SK-N-SH (cell line): Measurements from ENCODE around the gene KRT9. TPM values are rescaled to one million over a fixed set of nuclear protein-coding genes. Genes with fewer than 3 reads are reported as not detected.
"Not testable (repeated sequence)": the region's sequence is repeated elsewhere in the genome, so short reads cannot be mapped to it uniquely, and the experiment has no call there.

ENCODE experiments used
- CTCF ChIA-PET: fragments of 300-600, 350-600 bp; formaldehyde crosslinking; extraction: SDS; loops from one replicate; lab custom pipeline; 2021; lab: Yijun Ruan, JAX
- POLR2A ChIA-PET: fragments of 350-600 bp; sonication (Branson Sonifier 250); formaldehyde crosslinking; extraction: SDS; loops from one replicate; lab custom pipeline; 2020; ENCODE audit warnings: antibody characterized with exemption, inconsistent platforms; lab: Yijun Ruan, JAX
- DNase-seq: peaks from one replicate; pipeline ENCODE4 v3.0.0; 2012
- H2AFZ ChIP-seq: fragments of 200-600 bp; sonication (generic); 2 replicates; pipeline ENCODE4 v1.8.1; 2016; ENCODE audit warnings: antibody characterized with exemption, mild to moderate bottlenecking, low read depth
- H3F3A ChIP-seq: fragments of 200-600 bp; sonication (generic); replicated peaks from 2 replicates; pipeline ENCODE3; 2016; ENCODE audit warnings: antibody characterized with exemption, mild to moderate bottlenecking; ENCODE audit not compliant: insufficient read depth
- H3K27ac ChIP-seq, 2 experiments: fragments of 200-500 bp in 1 of 2; fragments of 200-600 bp in 1 of 2; sonication (Bioruptor generic) in 1 of 2; sonication (generic), shearing (Covaris generic) in 1 of 2; 2 replicates each; pipeline versions ENCODE4 v1.5.1 to v1.6.1; 2014 to 2016; ENCODE audit warnings: low read depth in 2 of 2, inconsistent platforms in 1 of 2, low read length in 1 of 2, mild to moderate bottlenecking in 1 of 2, mixed read lengths in 1 of 2
- H3K27me3 ChIP-seq: fragments of 200-600 bp; sonication (generic), shearing (Covaris generic); 2 replicates; pipeline ENCODE4 v1.6.1; 2016; ENCODE audit warnings: mixed run types; ENCODE audit not compliant: insufficient read depth
- H3K36me3 ChIP-seq, 2 experiments: fragments of 200-500 bp in 1 of 2; fragments of 200-600 bp in 1 of 2; sonication (Bioruptor generic) in 1 of 2; sonication (generic) in 1 of 2; replicated peaks in 1 of 2; 2 replicates each; pipeline versions ENCODE3 to v1.5.1; 2014 to 2016; ENCODE audit warnings: low read length in 1 of 2, mild to moderate bottlenecking in 1 of 2; ENCODE audit not compliant: insufficient read depth in 2 of 2, control insufficient read depth in 1 of 2
- H3K4me1 ChIP-seq, 2 experiments: fragments of 200-500 bp in 1 of 2; fragments of 200-600 bp in 1 of 2; sonication (Bioruptor generic) in 1 of 2; sonication (generic), shearing (Covaris generic) in 1 of 2; 2 replicates each; pipeline versions ENCODE4 v1.5.1 to v1.6.1; 2014 to 2016; ENCODE audit warnings: low read depth in 1 of 2, low read length in 1 of 2, mixed run types in 1 of 2; ENCODE audit not compliant: insufficient read depth in 2 of 2, control insufficient read depth in 1 of 2
- H3K4me2 ChIP-seq: fragments of 200-600 bp; sonication (generic), shearing (Covaris generic); 2 replicates; pipeline ENCODE4 v1.6.1; 2017; ENCODE audit warnings: mixed run types
- H3K4me3 ChIP-seq, 2 experiments: fragments of 200-500 bp in 1 of 2; fragments of 200-600 bp in 1 of 2; sonication (Bioruptor generic) in 1 of 2; sonication (generic), shearing (Covaris generic) in 1 of 2; 2 replicates each; pipeline versions ENCODE4 v1.5.1 to v1.8.1; 2014 to 2016; ENCODE audit warnings: low read depth in 2 of 2, inconsistent platforms in 1 of 2, low read length in 1 of 2, mild to moderate bottlenecking in 1 of 2, mixed read lengths in 1 of 2, moderate library complexity in 1 of 2
- H3K79me2 ChIP-seq: fragments of 200-600 bp; sonication (generic); 2 replicates; pipeline ENCODE4 v1.8.1; 2017; ENCODE audit warnings: mild to moderate bottlenecking; ENCODE audit not compliant: insufficient read depth
- H3K9ac ChIP-seq: fragments of 200-600 bp; sonication (generic); 2 replicates; pipeline ENCODE4 v1.6.1; 2017; ENCODE audit warnings: mixed run types
- H3K9me2 ChIP-seq: fragments of 200-600 bp; sonication (generic); 2 replicates; pipeline ENCODE4 v1.6.1; 2017; ENCODE audit warnings: mixed run types
- H3K9me3 ChIP-seq: fragments of 200-600 bp; sonication (generic); 2 replicates; pipeline ENCODE4 v1.6.1; 2017; ENCODE audit warnings: mixed run types, mild to moderate bottlenecking, moderate library complexity
- H4K20me1 ChIP-seq: fragments of 200-600 bp; sonication (generic); 2 replicates; pipeline ENCODE4 v1.6.1; 2017; ENCODE audit warnings: mild to moderate bottlenecking, mixed run types; ENCODE audit not compliant: insufficient read depth
- CHD2 ChIP-seq: fragments of 150-350 bp; IDR thresholded peaks from 2 replicates; pipeline ENCODE4 v1.6.1; 2018; ENCODE audit warnings: low read length; ENCODE audit not compliant: partially characterized antibody
- EZH2phosphoT487 ChIP-seq: fragments of 200-600 bp; sonication (generic); IDR thresholded peaks from 2 replicates; pipeline ENCODE4 v1.6.1; 2017; ENCODE audit warnings: low read depth, mixed run types, mild to moderate bottlenecking, antibody characterized with exemption, moderate library complexity, borderline replicate concordance
- NRF1 ChIP-seq: IDR thresholded peaks from 2 replicates; pipeline ENCODE4 v1.6.1; 2012; ENCODE audit warnings: low read depth, mild to moderate bottlenecking, low read length
- REST ChIP-seq: IDR thresholded peaks from 2 replicates; pipeline ENCODE4 v1.6.1; 2012; ENCODE audit warnings: mild to moderate bottlenecking, low read depth, low read length, moderate library complexity
- RXRA ChIP-seq: IDR thresholded peaks from 2 replicates; pipeline ENCODE4 v1.4.0; 2012; ENCODE audit warnings: low read depth, mild to moderate bottlenecking, borderline replicate concordance
- YY1 ChIP-seq: IDR thresholded peaks from 2 replicates; pipeline ENCODE4 v1.4.0; 2012; ENCODE audit warnings: low read depth, mild to moderate bottlenecking
- WGBS: methylation state at CpG from one replicate; pipeline ENCODE4 v1.1.6; 2017; ENCODE audit warnings: low lambda C conversion rate; 5-methylcytosine and 5-hydroxymethylcytosine counted together
- polyA plus RNA-seq, 3 experiments: library from polyadenylated mRNA; depleted of rRNA; stranded (reverse); fragments of >200 nt; gene quantifications; 2 replicates each; pipeline ENCODE4 v1.2.3, GENCODE V29; 2012
- TF ChIP-seq, protein P1 (sequence below): fragments of 150-350 bp; IDR thresholded peaks from 2 replicates; pipeline ENCODE4 v1.6.1; 2017; ENCODE audit warnings: antibody characterized with exemption, low read length, low read depth, borderline replicate concordance
- TF ChIP-seq, protein P2 (sequence below): IDR thresholded peaks from 2 replicates; pipeline ENCODE4 v1.4.0; 2012; ENCODE audit warnings: low read depth
- TF ChIP-seq, protein P3 (sequence below): IDR thresholded peaks from 2 replicates; pipeline ENCODE4; 2012

KRT9 gene
- polyA plus RNA-seq, 1 of the 3 experiments (the other 2 are of a cell fraction): not detected

GRCh38 chr17:41583137-41584127 is 11.6 kb upstream of the KRT9 start (continued):
- TF ChIP-seq, protein P1, sequence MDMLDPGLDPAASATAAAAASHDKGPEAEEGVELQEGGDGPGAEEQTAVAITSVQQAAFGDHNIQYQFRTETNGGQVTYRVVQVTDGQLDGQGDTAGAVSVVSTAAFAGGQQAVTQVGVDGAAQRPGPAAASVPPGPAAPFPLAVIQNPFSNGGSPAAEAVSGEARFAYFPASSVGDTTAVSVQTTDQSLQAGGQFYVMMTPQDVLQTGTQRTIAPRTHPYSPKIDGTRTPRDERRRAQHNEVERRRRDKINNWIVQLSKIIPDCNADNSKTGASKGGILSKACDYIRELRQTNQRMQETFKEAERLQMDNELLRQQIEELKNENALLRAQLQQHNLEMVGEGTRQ: no peak
- TF ChIP-seq CHD2 (no peak), YY1 (no peak), NRF1 (no peak), RXRA (no peak), EZH2phosphoT487 (no peak), REST (no peak)
- TF ChIP-seq, protein P2, sequence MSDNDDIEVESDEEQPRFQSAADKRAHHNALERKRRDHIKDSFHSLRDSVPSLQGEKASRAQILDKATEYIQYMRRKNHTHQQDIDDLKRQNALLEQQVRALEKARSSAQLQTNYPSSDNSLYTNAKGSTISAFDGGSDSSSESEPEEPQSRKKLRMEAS: no peak
- TF ChIP-seq, protein P3, sequence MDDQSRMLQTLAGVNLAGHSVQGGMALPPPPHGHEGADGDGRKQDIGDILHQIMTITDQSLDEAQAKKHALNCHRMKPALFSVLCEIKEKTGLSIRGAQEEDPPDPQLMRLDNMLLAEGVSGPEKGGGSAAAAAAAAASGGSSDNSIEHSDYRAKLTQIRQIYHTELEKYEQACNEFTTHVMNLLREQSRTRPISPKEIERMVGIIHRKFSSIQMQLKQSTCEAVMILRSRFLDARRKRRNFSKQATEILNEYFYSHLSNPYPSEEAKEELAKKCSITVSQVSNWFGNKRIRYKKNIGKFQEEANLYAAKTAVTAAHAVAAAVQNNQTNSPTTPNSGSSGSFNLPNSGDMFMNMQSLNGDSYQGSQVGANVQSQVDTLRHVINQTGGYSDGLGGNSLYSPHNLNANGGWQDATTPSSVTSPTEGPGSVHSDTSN: no peak

DNA sequence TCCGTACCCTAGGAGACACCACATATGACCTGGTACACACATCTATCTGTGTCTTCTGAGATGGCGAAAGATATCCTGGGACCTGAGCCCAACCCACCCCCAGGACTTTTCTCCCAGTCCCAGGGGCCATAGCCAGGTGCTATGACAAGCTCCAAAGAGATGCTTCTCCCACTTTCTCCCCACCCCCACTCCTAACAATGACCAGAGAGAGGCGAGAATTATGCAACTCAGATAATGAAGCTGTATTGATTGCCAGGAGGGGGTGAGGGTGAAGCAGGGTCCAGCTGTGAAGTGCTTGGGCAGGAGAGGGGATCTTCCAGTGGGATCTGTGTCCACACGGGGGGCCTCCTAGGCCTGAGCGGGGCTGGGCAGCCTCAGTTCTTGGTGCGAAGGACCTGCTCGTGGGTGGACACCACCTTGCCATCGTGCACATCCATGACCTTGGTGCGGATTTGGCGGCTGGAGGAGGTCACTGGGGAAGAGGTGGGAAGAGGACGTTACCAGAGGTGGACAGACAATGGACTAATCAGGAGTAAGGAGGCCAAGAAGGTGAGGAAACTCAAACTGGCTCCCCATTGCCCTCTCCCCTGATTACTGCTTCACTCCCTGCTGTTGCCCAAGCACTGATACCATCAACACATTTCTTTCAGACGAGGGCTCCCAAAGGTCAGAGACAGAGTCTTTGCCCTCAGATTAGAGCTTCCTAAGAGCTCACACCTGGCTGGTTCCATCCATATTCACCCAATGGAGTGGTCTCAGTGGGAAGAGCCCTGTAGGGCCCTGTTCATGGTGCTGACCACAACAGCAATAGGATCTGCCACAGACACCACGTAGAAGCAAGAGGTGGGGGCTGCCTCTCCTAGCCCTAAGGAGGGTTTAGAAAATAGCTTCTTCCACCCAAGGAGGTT is 10.5 kb upstream of the KRT9 start:
- 0 out of 2 replicates have a peak, but pooled peaks have one; percentile 15 for TF ChIP-seq REST
- H3K9ac ChIP-seq, POLR2A ChIA-PET, H3F3A ChIP-seq, H4K20me1 ChIP-seq, H3K27ac ChIP-seq, DNase-seq, H3K4me2 ChIP-seq, H2AFZ ChIP-seq, H3K79me2 ChIP-seq, H3K27me3 ChIP-seq, H3K4me3 ChIP-seq, H3K9me3 ChIP-seq, H3K9me2 ChIP-seq, H3K4me1 ChIP-seq, H3K36me3 ChIP-seq: not testable (repeated sequence)
- CTCF ChIA-PET: interaction anchor here (2.6 to 4.5 kb wide), 3 partner anchors 33 to 80 kb away, joined by 10 to 27 read pairs (median 26); no protein-coding TSS in a partner anchor
- WGBS: 65% methylated on average over 13 of the region's 13 CpGs
